Measurements from ENCODE around the gene AIFM2. TPM values are rescaled to one million over a fixed set of nuclear protein-coding genes. Genes with fewer than 3 reads are reported as not detected.
A peak's percentile ranks its signal among the peaks of the same experiment; 100 is the strongest.

The AIFM2 gene
- total and polyA plus RNA-seq, 2 of the 13 experiments (the other 11 are each of a cell fraction or from before 2014, with no cell fraction given): 20.3 to 29.5 TPM

GRCh38 chr10:70090951-70091350 lies 41.7 kb downstream of the AIFM2 start (continued):
- TF ChIP-seq, protein P1, sequence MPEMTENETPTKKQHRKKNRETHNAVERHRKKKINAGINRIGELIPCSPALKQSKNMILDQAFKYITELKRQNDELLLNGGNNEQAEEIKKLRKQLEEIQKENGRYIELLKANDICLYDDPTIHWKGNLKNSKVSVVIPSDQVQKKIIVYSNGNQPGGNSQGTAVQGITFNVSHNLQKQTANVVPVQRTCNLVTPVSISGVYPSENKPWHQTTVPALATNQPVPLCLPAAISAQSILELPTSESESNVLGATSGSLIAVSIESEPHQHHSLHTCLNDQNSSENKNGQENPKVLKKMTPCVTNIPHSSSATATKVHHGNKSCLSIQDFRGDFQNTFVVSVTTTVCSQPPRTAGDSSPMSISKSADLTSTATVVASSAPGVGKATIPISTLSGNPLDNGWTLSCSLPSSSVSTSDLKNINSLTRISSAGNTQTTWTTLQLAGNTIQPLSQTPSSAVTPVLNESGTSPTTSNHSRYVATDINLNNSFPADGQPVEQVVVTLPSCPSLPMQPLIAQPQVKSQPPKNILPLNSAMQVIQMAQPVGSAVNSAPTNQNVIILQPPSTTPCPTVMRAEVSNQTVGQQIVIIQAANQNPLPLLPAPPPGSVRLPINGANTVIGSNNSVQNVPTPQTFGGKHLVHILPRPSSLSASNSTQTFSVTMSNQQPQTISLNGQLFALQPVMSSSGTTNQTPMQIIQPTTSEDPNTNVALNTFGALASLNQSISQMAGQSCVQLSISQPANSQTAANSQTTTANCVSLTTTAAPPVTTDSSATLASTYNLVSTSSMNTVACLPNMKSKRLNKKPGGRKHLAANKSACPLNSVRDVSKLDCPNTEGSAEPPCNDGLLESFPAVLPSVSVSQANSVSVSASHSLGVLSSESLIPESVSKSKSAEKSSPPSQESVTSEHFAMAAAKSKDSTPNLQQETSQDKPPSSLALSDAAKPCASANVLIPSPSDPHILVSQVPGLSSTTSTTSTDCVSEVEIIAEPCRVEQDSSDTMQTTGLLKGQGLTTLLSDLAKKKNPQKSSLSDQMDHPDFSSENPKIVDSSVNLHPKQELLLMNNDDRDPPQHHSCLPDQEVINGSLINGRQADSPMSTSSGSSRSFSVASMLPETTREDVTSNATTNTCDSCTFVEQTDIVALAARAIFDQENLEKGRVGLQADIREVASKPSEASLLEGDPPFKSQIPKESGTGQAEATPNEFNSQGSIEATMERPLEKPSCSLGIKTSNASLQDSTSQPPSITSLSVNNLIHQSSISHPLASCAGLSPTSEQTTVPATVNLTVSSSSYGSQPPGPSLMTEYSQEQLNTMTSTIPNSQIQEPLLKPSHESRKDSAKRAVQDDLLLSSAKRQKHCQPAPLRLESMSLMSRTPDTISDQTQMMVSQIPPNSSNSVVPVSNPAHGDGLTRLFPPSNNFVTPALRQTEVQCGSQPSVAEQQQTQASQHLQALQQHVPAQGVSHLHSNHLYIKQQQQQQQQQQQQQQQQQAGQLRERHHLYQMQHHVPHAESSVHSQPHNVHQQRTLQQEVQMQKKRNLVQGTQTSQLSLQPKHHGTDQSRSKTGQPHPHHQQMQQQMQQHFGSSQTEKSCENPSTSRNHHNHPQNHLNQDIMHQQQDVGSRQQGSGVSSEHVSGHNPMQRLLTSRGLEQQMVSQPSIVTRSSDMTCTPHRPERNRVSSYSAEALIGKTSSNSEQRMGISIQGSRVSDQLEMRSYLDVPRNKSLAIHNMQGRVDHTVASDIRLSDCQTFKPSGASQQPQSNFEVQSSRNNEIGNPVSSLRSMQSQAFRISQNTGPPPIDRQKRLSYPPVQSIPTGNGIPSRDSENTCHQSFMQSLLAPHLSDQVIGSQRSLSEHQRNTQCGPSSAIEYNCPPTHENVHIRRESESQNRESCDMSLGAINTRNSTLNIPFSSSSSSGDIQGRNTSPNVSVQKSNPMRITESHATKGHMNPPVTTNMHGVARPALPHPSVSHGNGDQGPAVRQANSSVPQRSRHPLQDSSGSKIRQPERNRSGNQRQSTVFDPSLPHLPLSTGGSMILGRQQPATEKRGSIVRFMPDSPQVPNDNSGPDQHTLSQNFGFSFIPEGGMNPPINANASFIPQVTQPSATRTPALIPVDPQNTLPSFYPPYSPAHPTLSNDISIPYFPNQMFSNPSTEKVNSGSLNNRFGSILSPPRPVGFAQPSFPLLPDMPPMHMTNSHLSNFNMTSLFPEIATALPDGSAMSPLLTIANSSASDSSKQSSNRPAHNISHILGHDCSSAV (CRISPR knock-in tag; IDR thresholded peaks at IDR 0.05; ENCODE audit: borderline replicate concordance): no peak
- TF ChIP-seq SAFB2 (CRISPR knock-in tag; IDR thresholded peaks at IDR 0.05; ENCODE audit: borderline replicate concordance, low read depth) (no peak), ZNF777 (CRISPR knock-in tag; IDR thresholded peaks at IDR 0.05) (no peak), RAD51 (IDR thresholded peaks at IDR 0.05; ENCODE audit: borderline replicate concordance) (no peak), ZNF546 (CRISPR knock-in tag; conservative IDR thresholded peaks at IDR 0.05) (no peak), MED8 (CRISPR knock-in tag; IDR thresholded peaks at IDR 0.05; ENCODE audit: insufficient replicate concordance) (no peak), ZNF10 (CRISPR knock-in tag; IDR thresholded peaks at IDR 0.05; ENCODE audit: borderline replicate concordance, low read depth) (no peak), KDM6A (CRISPR knock-in tag; IDR thresholded peaks at IDR 0.05; ENCODE audit: low read depth) (peak; percentile 91), TFDP2 (CRISPR knock-in tag; IDR thresholded peaks at IDR 0.05) (0 out of 2 replicates have a peak, but pooled peaks have one; percentile 20), ZNF263 (CRISPR knock-in tag; IDR thresholded peaks at IDR 0.05) (no peak), HOXA3 (CRISPR knock-in tag; IDR thresholded peaks at IDR 0.05) (peak; percentile 38; the same call in 1 of the 2 replicates), SMARCE1 (IDR thresholded peaks at IDR 0.05; ENCODE audit: borderline replicate concordance) (no peak), BCL6 (CRISPR knock-in tag; IDR thresholded peaks at IDR 0.05) (peak; percentile 97), ZNF883 (CRISPR knock-in tag; IDR thresholded peaks at IDR 0.05; ENCODE audit: not compliant biosample characterization) (no peak), ESRRA (CRISPR knock-in tag; IDR thresholded peaks at IDR 0.05; ENCODE audit: low read depth) (no peak), POLR2AphosphoS5 (IDR thresholded peaks at IDR 0.05; ENCODE audit: low read depth, low read length) (peak; percentile 55), SALL2 (CRISPR knock-in tag; IDR thresholded peaks at IDR 0.05) (peak; percentile 34; the same call in 1 of the 2 replicates), NFYC (CRISPR knock-in tag; IDR thresholded peaks at IDR 0.05) (no peak), SIX4 (CRISPR knock-in tag; IDR thresholded peaks at IDR 0.05) (no peak), ZSCAN29 (CRISPR knock-in tag; conservative IDR thresholded peaks at IDR 0.05) (no peak), ZFP82 (CRISPR knock-in tag; IDR thresholded peaks at IDR 0.05; ENCODE audit: borderline replicate concordance) (no peak), GFI1 (CRISPR knock-in tag; IDR thresholded peaks at IDR 0.05; ENCODE audit: borderline replicate concordance) (no peak; the same call in 1 of the 2 replicates), MIER2 (CRISPR knock-in tag; IDR thresholded peaks at IDR 0.05) (no peak)
- TF ChIP-seq, protein P2, sequence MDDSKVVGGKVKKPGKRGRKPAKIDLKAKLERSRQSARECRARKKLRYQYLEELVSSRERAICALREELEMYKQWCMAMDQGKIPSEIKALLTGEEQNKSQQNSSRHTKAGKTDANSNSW (CRISPR knock-in tag; IDR thresholded peaks at IDR 0.05; ENCODE audit: borderline replicate concordance): no peak

Measured in HepG2 (cell line).